Ureter (tissue), 1 donor: ENCODE results near the gene ARHGAP42. TPM values are rescaled to one million over a fixed set of nuclear protein-coding genes. Genes with fewer than 3 reads are reported as not detected.

Source experiments
- DNase-seq: peaks from one replicate; pipeline ENCODE4 v3.0.0-alpha.2; 2020; ENCODE audit warnings: low spot score
- total RNA-seq: library from RNA; stranded (reverse); gene quantifications from one replicate; pipeline ENCODE4 v1.2.4, GENCODE V29; 2023
- donor health status: DM: yes; HTN: yes; CAD: no.

Gene ARHGAP42
- total RNA-seq, 1 donor from 2014 or later = 32.6 TPM

DNA sequence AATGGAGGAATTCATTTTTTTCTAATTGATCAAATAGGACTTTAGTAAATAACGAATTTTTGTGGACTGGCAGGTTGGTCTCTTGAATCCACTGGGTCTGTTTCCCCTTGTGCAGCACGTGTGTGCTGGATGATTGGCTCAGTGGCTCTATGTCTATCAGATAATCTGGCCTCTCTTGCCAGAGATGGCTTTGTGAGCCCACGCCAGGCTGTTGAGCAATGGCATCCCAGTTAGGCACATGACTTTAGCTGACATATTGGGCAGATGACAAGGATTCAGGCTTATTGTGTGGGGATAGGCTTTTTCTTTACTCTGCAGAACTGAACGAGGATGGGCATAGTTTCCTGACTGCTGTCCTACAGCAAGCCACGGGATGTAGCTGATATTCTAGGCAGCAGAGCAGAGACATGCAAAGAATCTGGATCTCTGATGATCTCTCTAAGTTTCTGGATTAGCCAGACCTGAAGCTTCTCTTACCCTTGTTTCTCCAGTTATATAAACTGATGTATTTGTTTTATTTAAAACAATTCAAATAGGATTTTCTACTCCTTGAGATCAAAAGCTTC, 144.9 kb downstream of the ARHGAP42 start:
- no peak for DNase-seq

- DNase-seq = no peak
Measured at GRCh38 chr11:100832829-100833228, 145.7 kb downstream of the ARHGAP42 start.

- no peak for DNase-seq
Measured at GRCh38 chr11:100833276-100833675, 146.2 kb downstream of the ARHGAP42 start.

DNA sequence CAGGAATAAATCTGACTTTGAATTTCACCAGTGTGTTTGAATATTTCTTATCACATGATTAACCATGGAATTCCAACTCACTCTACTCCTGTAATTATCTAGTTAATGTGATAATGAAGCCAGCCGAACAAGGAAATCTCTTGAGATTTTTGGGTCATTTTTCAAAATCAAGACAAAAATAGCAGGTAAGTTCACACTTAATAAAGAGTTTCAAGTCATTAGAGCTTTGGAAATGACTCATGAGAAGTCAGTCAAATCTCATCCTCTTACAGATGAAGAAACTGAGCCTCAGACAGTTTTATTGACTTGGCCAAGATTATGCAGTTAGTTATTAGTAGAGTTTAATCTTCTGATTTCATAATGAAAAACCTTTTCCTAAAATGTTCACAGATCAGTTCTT, 148.8 kb downstream of the ARHGAP42 start:
- DNase-seq = no peak

GRCh38 chr11:100837311-100837710, 150.2 kb downstream of the ARHGAP42 start:
- DNase-seq = no peak

GRCh38 chr11:100841711-100842407, 154.8 kb downstream of the ARHGAP42 start:
- DNase-seq = no peak

GRCh38 chr11:100847696-100848216, 160.7 kb downstream of the ARHGAP42 start:
- no peak for DNase-seq

DNA sequence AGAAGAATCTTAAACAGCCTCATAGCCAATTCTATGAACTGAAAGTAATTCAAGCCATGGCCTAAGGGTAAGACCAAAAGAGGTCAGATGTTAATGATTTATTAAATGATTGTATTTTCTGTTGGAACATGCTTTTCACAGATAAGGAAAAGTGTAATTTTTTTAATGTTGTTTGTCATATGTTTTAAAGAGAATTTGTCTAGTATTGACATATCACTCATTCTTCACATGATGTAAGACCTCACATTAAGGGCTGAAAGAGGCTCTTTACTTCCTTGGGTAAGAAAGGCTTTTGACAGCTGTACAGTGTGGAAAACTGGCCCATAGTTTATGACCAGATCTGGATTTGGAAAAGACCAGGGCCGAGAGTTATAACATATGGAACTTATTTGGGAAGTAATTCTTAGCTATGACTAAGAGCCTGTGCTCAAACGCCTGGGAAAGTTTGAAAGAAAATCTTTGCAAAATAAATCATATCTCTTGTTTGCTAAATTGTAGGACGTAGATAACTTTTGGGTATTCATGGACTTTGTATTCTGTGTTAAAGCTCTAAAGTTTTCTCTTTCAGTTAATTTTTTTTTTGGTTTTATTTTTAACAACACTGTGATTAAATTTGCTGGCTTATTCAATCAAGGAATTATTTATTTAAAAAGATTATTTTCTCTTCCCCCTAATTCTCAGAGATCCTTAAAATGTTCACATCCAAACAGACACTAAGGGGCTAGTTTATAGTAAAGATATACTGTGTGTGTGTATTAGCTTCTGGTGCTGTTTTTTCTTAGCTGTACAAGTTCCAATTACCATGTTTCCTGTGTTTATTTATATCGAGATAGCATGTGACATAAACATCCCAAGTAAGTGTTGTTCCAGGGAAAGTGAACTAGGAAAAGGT, 162.2 kb downstream of the ARHGAP42 start:
- DNase-seq = no peak

GRCh38 chr11:100849901-100850235, 162.8 kb downstream of the ARHGAP42 start:
- no peak for DNase-seq

- no peak for DNase-seq
Measured at GRCh38 chr11:100851147-100851546, 164.1 kb downstream of the ARHGAP42 start.

GRCh38 chr11:100851584-100852152, 164.6 kb downstream of the ARHGAP42 start:
- no peak for DNase-seq

GRCh38 chr11:100855466-100856067, 168.5 kb downstream of the ARHGAP42 start:
- no peak for DNase-seq

DNA sequence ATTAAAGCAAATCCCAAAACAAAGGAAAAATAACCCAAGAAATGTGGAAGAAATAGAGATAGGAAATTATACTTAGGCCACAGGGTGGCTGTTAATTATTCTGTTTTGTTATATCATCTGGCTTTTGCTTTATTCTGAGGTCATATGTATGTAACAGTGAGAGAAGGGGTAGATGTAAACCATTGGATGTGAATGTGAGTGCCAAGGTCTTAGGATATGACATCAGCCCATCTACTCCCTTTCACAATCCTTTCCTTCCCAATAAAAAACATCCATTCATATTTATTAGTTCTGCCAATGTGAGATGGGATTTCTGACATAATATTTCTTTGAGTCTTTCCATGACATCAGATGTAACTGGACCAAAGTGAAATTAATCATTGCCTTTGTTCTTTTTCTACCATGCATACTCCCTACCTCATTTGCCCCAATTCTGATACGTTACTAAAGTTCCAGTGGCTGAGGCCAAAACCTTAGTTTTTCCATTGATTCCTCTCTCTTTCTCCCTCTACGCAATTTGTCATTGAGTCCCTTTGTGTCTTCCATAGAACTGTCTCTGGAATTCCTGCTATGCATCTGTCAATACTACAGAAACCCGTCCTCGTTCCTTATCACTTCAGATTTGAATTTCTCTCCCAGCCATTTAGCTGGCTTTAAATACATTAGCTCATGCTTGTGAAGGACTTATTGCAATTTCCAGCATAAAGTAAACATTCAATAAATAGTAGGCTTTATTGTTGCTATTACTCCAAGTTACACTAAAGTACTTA, 170.3 kb downstream of the ARHGAP42 start:
- no peak for DNase-seq

- DNase-seq = no peak
Measured at GRCh38 chr11:100860318-100861155, 173.4 kb downstream of the ARHGAP42 start.

DNA sequence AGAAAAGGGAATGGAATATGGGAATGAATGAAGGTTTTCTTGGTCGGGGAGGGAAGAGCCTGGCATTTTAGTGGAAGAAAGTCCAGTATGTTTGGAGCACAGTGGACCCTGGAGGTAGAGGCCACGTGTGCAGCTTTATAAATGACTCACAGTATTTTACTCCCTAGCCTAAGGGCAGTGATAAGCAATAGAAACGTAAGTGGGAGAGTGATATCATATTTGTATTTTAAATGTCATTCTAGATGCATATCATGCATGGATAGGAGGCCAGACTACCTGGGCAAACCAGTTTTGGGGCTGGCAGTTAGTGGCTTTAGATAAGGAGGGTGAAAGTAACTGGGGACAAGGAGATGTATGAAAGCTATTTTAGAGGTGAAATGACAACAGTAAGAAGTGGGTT, 174.1 kb downstream of the ARHGAP42 start:
- DNase-seq = peak; percentile 57

GRCh38 chr11:100863080-100863581, 176.0 kb downstream of the ARHGAP42 start:
- no peak for DNase-seq

GRCh38 chr11:100865443-100866065, 178.5 kb downstream of the ARHGAP42 start:
- DNase-seq = no peak

GRCh38 chr11:100866453-100866852, 179.4 kb downstream of the ARHGAP42 start:
- no peak for DNase-seq

DNA sequence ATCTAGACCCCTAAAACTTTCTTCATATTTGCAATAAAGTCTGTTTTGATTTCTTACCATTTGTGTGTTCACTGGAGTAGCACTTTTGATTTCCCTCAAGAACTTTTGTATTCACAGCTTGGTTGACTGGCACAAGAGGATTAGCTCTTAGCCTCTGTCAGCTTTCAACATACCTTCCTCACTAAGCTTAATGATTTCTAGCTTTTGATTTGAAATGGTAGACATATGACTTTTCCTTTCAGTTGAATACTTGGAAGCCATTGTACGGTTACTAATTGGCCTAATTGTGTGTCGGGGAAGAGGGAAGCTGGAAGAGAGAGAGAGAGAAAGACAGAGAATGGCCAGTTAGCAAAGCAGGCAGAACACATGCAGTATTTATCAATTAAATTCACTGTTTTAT, 180.5 kb downstream of the ARHGAP42 start:
- DNase-seq = no peak
